HG03565 (cell line): Measurements from ENCODE around the gene SLFN12L.
"Not testable (repeated sequence)": the region's sequence is repeated elsewhere in the genome, so short reads cannot be mapped to it uniquely, and the experiment has no call there.

Source experiments
- ATAC-seq: cut with Tn5 transposase; IDR thresholded peaks from one replicate; pipeline ENCODE4 v1.9.1; 2021; ENCODE audit warnings: mild to moderate bottlenecking, moderate library complexity; ENCODE audit not compliant: unreplicated experiment

SLFN12L gene

DNA sequence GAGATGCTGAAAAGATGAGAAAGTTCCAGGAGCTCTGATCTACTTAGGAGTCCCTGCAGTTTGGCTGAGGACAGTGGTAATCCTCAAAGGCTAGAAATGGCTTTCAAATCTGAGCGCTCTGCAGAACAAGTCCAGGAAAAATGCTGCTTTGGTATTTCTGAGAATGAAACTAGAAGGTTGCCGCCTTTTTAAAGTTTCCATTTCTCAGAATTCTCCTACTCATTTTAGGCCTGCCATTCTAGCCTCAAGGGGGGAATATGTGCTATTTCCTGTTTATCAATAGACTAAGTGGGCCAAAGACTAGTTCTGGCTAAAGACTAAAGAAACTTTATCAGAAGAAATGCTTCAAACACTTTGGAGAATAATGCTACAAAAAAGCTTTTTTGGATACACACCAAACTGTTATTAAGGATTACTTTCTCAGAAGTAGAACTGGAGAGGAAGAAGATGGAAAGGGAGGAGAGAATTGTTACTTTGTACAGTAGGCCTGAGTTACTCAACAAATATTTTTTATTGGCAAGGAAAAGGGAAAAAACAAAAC lies at the start of gene SLFN12L:
Gene SLFN12L (minus strand): TSS at position 78 of the 541 bp plus-strand sequence. CDS start 15,314 bp downstream, outside the sequence.
- no peak for ATAC-seq

DNA sequence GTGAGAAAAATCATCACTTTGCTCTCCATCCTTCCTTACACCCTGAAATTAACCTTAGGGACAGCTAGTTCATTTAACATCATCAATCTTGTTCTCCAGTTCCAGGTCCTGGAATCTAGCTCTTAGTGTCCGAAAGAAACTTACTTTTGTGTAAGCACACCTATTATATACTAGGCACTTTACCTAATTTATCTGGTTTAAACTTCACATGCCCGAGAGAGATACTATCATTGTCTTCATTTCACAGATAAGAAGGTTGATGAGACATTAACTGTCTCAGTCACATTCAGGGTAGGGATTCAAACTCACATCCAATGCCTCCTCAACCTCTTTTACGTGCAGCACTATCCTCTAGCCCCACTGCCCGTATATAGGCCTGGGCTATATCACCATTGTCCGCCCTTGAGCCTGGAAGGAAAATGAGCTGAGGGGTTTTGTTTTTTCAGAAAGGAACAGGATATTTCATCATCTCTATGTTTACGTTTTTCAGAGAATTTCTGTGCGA lies 49.1 kb upstream of the SLFN12L start:
- peak; percentile 10 for ATAC-seq

DNA sequence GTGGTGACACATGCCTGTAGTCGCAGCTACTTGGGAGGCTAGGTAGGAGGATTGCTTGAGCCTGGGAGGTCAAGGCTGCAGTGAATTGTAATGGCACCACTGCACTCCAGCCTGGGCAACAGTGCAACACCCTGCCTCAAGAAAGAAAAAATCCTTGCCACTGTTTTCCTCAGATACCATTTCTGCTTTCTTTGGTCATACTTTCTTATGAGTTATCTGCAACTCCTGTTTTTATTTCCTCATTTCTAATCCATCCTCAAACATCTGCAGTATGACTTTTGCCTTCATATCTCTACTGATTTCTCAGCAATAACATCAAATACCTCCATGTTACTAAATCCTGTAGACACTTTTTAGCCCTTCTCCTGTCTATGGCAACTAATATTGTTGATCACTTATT lies 46.6 kb upstream of the SLFN12L start:
- ATAC-seq, result no peak

DNA sequence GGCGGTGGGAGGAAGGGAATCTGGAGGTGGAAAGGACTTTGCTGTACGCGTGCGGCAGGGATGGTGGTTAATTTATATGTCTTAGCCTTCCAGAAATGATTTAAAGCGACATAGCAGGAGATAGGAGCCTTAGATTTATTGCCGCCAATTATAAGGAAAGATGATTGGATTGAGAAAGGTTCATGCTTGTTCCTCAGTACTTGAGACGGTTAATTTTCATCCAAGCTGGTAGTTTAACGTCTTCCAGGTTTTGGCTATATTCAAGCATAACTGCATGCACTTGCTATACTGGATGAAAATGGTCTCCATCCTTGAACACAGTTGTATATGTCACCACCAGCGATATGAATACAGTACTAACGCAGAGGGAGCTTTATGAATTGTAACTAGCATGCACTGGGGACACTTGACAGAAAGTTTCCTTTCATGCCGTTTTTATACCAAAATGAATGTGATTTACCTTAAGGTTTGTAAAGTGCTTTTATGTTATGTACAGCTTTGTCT lies 41.5 kb upstream of the SLFN12L start:
- no peak for ATAC-seq

DNA sequence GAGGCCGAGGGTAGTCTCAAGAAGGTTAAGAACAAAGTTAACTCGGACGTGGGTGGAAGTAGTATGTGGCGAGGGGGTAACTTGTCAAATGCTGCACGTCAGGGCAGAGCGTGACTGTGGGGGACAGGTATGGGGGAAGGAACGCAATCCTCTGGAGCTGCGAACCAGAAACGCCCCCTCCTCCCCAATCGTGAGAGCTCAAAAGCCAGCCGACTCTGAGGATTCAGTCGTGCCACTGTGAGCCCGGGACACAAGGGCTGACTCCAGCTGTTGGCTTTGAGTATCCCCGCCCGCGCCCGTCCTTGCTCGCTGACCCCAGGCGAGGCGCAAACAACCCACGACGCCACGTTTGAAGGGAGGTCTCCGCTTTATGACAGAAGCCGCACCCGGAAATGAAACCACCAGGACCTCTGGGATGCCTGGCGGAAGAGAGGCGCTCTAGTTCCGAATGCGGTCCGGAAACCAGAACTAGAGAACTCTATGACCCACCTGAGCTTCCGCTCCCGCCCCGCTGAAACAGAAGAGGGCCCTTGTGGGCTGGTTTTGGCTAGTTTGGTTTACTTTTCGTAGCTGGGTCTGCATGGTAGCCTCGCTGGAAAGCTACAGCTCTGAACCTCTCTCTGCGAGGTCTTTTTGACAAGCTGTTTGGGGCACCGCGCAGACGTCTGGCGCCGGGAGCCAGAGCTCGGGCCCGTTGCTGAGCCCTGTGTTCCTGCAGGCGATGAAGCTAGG lies 40.9 kb upstream of the SLFN12L start, which contains the start of gene PEX12:
Gene PEX12 (minus strand): TSS at position 375 of the 732 bp plus-strand sequence. CDS start 550 bp downstream, outside the sequence.
- peak; percentile 81 for ATAC-seq

DNA sequence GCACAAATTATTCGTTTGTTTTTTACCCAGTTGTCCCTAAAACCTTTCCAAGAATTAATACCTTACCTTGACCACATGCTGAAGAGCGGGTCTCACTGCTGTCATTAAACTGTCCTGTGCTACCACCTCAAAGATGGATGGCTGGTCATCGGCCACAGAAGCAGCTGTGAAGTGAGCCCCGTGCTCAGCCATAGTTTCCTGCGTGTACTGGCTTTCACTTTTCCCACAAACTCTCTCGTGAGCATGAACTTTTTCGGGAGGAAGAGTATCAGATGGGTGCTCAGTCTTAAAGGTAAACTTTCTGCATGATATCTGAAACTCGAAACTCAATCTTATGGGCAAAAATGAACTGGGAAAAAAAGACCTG lies 40.3 kb upstream of the SLFN12L start:
- ATAC-seq, result no peak

DNA sequence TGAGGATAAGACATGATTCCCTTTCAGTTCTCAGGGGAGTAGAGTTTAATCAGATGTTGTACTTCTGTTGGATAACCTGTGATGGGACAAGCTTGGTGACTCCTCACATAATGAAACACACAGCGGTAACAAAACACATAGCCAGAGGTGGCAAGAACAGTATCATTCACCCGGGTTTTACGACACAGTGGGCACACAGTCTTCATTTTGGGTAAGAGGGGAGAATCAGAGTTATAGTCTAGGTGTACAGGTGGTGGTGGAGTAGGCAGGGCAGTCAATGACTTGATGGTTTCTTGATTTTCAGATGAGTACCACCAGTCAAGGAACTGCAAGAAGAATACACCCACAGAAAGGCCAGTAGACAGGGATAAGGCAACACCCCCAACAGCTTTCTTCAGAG lies 38.3 kb upstream of the SLFN12L start:
- ATAC-seq, result no peak

DNA sequence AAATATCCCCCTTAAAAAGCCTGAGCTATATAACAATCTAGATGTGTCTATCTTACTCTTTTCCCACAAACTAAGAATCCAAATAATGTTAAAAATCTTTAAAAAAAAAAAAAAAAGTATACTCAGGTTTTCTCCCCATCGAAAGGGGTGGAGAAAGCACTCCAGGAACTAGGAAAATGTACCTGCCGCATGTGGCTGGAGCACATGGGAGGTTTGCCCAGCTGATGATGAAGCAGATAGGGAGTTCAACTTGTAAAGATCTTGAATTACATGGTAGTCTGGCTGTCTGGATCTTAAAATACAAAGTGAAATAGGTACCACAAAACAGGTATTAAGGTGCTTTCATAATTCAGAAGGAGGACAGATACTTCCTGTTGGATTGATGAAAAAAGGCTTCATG lies 31.9 kb upstream of the SLFN12L start:
- no peak for ATAC-seq

DNA sequence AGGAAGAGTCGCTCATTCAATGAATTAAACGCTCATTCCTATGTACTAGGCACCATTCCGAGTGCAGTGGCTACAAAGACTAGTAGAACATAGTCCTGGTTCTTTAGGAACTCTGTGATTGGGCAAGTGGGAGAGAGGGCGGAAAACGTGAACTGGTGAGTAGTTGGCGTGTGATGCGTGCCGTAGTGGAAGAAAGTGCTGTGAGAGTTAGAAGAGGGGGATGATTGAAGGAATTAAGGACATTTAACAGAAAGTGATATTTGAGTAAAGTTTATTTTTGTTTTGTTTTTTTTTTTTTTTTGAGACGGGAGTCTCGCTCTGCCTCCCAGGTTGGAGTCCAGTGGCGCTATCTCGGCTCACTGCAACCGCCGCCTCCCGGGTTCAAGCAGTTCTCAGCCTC lies 31.1 kb upstream of the SLFN12L start:
- ATAC-seq, result no peak

DNA sequence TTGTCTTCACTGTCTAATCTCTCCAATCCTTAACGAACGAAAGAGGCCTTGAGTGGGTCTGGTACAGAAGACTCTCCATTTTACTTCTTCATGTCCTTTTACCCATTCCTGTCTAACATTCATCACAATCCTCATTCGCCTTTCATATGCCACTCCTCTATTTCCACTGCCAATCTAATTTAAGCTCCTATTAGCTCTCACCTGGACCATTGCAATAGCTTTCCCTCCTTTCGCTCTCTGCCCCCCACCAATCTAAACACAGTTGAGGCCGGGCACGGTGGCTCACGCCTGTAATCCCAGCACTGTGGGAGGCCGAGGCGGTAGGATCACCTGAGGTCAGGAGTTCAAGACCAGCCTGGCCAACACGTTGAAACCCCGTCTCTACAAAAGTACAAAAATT lies 29.5 kb upstream of the SLFN12L start:
- ATAC-seq, result no peak

DNA sequence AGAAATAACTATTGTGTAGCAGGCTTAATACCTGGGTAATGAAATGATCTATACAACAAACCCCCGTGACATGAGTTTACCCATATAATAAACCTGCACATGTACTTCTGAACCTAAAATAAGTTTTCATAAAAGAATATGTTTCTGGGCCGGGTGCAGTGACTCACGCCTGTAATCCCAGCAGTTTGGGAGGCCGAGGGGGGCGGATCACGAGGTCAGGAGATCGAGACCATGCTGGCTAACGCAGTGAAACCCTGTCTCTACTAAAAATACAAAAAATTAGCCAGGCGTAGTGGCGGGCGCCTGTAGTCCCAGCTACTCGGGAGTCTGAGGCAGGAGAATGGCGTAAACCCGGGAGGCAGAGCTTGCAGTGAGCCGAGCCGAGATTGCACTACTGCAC lies 25.7 kb upstream of the SLFN12L start:
- ATAC-seq, result not testable (repeated sequence)

DNA sequence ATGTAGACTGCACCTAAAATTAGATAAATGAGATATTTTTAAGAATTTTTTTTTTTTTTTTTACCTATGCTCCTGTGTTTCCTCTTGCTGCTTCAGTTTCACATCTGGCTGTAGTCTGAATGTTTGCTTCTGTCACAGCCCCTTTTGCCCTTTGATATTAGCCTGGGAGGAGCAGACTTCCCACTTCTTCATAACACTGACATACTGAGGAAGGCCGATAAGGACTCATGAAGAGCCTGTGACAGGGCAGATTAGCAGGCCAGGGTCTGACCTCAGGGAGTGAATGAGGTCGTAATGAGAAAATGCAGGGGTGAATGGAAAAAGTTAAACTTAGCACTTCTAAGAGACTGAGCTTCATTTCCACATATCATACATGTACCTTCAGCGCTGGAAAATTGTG lies 23.2 kb upstream of the SLFN12L start, which contains the start of gene SLFN14:
Gene SLFN14 (minus strand): TSS at position 117 of the 400 bp plus-strand sequence. CDS start 2,757 bp downstream, outside the sequence.
- no peak for ATAC-seq

DNA sequence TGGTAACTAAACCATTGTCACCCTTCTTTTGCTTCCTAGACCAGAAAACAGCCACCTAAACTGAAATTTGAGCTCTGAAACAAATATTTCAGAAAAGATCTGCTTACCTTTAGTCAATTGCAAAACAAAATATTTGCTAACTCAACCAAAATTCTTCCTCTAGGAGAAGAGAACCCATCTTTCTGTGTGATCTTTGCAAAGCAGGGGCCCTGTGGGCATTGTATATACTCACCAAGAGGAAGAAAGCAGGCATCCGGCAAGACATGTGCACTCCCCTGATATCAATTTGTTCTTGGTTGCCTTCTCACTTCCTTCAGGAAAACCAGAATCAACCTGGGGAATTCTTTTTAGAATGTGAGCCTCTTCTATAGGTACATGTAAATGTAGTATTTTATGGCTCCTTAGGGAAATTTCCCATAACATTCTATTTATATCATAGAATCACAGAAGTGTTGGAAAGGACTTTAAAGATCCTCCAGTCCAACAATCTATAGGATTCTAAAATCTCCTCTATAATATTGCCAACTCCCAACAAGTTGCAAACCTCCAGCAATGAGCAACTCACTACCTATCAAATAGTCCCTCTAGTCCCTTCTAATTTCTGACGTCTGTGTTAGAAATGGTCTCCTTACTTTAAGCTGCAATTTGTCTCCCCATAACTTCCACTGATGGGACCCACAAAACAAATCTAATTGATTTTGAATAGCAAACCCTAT lies 22.2 kb upstream of the SLFN12L start:
- ATAC-seq, result no peak

DNA sequence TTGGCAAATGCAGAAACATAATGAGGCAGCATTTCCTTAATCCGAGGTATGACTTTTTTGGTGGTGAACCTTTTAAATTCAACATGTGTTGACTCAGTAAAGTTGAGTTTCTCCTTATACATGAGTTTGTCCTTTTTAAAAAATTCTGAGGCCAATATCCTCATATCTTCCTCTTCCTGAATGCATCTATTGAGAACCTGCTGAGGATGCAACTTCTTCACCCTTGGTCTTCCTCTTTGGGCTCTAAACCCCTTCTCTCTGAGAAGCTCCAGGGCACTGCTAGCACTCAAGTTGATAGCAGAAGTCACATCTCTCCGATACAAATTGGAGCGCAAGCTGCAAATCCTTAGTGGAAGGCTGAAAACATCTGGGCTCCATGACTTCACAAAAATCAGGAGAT lies 19.9 kb upstream of the SLFN12L start:
- ATAC-seq, result no peak

DNA sequence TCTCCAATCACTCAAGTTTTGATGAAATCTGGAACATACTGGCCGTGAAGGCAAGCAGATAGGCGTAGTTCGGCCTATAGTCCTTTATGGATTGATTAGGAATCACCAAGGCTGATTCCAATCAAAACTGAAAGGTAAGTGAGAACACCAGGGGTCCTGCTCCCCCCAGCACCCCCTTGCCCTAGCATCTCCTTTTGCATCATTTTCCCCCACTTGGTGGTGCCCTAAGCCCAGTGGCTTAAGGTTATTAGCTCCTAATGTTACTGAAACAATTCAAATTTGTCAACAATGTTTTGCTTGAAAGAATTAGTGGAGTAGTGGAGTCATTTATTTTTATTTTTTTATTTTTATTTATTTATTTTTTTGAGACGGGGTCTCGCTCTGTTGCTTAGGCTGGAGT lies 18.2 kb upstream of the SLFN12L start:
- ATAC-seq, result no peak

DNA sequence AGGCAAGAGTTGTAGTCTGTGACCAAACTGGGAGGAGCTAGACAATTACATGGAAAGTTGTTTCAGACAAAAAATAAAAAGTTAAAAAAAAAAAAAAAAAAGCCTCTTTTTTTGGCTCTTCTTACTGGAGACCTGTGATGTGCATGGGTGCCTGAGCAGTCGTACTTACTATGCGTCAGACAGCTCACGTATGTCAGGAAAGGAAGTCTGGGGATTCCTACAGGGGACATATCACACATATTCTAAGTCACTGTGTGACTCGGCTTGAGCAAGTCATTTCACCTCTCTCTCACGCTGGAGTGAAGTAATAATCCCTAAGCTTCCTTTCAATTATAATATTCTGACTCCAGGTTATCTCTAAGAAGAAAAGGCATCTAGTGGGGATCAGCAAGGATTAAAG lies 17.2 kb upstream of the SLFN12L start:
- no peak for ATAC-seq

DNA sequence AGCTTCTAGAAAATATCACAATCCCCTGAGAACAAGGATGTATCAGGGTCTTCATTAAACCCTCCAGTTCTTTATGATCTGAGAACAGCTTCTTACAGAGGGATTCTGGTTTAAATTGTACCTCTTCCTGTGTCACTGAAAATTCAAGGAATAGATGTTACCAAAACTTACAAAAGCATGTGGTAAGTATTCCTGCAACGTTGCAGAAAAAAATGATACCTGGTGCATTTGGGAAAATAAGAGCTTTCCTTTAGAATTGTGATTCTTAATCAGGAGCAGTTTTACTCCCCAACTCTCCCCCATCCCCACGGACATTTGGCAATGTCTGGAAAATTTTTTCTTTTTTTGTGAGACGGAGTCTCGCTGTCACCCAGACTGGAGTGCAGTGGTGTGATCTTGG lies 15.8 kb upstream of the SLFN12L start:
- no peak for ATAC-seq

DNA sequence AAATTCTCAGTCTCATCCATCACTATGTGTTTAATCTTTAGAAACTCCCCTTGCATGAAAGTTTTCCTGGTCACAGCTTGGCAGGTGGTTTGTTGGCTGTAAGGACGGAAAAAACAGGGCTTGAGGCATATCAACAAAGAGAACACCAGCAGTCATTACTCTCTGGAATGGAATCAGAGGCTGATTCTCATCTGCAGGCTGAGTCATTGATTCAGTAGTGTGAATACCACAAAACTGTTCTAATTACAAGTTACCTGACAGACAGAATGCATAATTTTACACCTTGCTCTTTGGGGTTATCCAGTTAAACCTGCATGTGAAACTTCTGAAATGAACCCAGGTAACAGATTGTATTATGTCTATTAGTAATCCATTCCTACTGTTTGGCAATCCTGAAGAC lies 11.5 kb upstream of the SLFN12L start:
- ATAC-seq, result no peak

DNA sequence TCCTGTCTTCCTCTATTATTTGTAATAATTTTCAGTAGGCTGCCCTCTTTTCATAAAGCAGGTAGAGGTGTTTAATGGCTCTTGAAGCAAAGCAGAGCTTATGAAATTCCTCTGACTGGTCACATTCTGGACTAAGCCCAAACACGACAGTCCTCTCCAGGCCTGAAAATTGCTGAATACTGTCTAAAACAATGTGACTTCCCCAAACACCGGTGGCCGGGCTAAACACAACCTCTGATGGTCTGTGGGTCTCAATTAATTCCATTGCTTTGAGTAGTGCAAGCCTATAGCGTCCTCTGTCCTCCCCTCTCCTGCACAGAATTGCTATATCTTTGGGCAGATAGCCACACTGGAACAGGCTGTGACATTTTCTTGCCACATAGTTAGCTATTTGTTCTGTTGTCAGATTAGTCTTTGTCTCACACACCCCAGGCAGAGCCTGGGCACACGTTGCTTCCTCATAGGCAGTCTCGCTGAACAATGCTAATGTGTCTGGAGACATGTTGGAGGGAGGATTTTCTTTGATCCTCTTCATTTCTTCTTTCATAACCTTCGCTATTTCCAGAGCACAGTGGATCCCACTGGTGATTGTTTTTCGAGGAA lies 10.8 kb upstream of the SLFN12L start:
- ATAC-seq, result no peak

DNA sequence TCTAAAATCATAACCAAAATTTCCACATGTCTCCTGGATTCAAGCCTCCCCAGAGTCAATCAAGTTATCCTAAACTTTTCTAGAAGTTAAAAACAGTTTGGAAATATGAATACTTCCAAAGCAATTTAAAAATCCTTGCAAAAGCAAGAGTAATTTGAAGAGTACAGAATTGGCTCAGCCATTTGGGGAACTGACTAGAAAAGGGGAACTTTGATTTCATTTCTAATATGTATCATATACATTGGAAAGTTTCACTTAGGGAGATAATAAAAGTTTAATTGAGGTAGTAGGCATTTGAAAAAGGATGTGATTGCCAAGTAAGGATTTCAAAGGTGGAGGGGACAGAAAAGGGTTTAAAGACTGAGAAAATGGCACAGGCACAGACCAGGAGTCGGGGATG lies 9.0 kb upstream of the SLFN12L start:
- no peak for ATAC-seq

DNA sequence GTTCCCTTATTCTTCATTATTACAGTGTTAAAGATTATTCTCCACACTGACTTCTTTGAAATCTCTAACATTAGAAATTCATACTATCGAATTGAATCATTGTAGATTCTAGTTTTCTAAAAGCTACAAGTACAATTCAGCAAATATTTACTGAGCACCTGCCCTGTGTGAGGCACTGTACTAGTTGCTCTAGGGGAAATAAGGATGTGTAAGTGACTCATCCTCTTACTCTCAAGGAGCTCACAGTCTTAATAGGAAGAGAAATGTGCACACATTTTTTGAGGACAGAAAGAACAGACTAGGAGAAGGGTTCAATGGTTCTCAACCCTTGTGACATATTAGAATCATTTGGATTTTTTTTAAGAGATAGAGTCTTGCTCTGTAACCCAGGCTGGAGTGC lies 7.7 kb upstream of the SLFN12L start:
- ATAC-seq, result no peak
